Smooth muscle cell of the coronary artery (primary cell): ENCODE results near the gene CFAP65. TPM values are rescaled to one million over a fixed set of nuclear protein-coding genes. Genes with fewer than 3 reads are reported as not detected.

ENCODE experiments used
- total RNA-seq: library from RNA; depleted of rRNA; stranded (reverse); fragments of >200 nt; gene quantifications from 2 replicates; pipeline ENCODE4 v1.2.3, GENCODE V29; 2014; ENCODE audit warnings: low replicate concordance

The CFAP65 gene, protein sequence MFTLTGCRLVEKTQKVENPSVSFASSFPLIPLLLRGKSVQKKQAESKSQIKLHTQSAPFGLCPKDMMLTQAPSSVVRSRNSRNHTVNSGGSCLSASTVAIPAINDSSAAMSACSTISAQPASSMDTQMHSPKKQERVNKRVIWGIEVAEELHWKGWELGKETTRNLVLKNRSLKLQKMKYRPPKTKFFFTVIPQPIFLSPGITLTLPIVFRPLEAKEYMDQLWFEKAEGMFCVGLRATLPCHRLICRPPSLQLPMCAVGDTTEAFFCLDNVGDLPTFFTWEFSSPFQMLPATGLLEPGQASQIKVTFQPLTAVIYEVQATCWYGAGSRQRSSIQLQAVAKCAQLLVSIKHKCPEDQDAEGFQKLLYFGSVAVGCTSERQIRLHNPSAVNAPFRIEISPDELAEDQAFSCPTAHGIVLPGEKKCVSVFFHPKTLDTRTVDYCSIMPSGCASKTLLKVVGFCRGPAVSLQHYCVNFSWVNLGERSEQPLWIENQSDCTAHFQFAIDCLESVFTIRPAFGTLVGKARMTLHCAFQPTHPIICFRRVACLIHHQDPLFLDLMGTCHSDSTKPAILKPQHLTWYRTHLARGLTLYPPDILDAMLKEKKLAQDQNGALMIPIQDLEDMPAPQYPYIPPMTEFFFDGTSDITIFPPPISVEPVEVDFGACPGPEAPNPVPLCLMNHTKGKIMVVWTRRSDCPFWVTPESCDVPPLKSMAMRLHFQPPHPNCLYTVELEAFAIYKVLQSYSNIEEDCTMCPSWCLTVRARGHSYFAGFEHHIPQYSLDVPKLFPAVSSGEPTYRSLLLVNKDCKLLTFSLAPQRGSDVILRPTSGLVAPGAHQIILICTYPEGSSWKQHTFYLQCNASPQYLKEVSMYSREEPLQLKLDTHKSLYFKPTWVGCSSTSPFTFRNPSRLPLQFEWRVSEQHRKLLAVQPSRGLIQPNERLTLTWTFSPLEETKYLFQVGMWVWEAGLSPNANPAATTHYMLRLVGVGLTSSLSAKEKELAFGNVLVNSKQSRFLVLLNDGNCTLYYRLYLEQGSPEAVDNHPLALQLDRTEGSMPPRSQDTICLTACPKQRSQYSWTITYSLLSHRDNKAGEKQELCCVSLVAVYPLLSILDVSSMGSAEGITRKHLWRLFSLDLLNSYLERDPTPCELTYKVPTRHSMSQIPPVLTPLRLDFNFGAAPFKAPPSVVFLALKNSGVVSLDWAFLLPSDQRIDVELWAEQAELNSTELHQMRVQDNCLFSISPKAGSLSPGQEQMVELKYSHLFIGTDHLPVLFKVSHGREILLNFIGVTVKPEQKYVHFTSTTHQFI (N-terminal part only)
- not detected in 2 replicates for total RNA-seq

DNA sequence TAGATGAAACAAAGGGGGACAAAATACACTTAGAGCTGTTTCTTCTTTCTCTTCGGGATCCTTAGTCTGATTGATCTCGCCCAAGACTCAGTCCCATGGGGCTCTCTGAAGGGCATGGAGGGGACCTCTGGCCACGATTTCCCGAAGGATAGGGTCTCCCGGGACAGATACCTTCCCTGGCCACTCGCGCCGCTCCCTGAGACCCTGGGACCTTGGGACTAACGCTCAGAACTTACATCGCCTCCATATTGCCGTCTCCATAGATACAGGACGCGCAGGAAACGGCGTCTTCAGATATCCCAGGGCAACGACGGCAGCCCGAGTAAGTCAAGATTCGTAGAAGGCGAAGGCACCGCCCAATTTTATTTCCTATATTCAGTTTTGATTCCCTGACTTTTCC, at the start of gene CFAP65:
Gene CFAP65, minus strand, starts transcription at position 265 of the 400 bp plus-strand sequence. CDS start 2,468 bp downstream, outside the sequence.

DNA sequence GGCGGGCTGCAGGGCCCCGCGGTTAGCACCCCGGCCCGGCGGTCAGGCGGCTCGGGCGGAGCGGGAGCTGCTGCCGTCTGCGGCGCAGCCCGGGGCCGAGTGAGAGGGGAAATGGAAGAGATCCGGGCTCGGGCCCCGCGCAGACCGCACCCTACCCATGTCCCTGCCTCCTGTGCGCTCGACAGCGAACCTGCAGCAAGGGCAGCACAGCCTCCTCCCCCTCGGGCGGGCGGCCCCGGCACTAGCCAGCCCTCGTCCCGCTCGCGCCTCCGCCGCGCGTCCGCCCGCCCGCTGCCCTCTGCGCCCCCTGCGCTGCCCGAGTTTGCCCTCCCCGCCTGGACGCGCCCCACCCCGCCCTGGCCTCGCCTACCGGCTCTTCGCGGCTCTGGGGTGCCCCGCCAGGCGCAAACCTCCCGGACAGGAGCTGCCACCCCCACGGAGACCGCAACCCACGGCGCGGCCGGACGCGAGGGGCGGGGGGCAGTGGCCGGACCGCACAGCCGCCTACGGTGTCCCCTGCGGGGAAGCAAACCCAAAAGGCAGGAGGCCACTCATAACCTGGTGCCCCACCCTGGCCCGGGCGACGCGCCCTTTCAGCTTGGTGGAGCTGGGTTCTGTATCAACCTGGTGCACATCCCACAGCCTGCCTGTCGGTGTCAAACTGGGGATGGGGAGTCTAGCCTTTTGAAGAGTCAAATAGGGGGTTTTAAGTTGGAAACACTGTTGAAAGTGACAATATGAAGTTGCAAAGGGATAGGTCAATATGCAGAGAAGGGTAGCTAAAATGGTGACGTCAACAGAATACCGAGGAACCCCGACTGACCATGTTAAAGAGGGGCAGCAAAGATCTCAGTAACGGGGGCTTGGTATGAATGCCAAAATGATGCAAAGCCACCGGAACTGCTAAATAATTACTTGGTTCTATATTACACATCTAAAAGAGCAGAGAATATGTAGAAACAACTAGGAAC, 19.8 kb upstream of the CFAP65 start, which contains the start of gene IHH:
Gene IHH, minus strand, starts transcription at position 101 of the 971 bp plus-strand sequence. CDS start 454 bp downstream, outside the sequence.

DNA sequence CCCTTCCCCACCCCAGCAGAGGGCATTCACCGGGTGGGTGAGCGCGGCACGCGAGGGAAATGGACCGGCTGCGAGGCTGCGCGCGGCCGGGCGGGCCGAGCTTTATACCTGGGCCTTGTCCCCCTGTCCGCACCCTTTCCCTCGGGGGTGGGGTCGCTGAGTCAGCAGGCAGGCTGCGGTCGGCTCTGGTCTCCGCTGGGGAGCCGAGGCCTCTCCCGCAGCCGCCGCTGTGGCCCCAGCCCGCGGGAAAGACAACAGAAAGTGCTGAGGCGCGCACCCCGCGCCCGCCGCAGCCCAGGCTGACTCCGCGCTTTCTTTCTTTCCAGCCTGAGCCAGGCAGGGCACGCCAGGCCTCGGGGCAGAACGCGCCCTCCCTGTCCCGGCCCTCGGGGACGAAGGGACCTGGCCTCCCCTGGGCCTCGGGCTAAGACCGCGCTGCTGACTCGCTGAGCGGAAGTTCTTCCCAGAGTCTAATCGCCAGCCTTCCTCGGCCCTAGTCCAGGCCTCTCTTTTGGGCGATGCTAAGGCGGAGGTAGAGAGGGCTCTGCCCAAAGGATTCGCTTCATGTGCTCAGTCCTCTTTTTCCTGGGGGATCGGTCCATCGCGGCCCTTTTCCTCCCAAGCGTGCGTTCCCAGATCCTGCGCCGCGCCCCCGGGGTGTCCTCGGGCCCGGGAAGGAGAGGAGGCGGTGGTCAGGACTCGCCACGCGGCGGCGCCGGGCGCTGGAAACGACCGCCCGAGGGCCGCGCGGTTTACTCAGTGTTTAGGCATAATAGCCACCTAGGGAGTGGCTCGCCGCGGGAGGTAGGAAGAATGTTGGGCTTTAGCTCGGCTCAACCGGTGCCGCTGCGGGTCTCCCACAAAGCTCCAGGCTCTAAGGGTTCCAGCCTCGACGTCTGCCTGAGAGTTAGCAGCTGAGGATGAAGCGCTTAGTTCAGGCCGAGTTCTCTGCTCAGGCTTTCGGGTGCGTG, 47.7 kb downstream of the CFAP65 start, which contains the start of gene CRYBA2:
Gene CRYBA2, minus strand, starts transcription at position 78 of the 971 bp plus-strand sequence. CDS start 246 bp downstream, outside the sequence.

DNA sequence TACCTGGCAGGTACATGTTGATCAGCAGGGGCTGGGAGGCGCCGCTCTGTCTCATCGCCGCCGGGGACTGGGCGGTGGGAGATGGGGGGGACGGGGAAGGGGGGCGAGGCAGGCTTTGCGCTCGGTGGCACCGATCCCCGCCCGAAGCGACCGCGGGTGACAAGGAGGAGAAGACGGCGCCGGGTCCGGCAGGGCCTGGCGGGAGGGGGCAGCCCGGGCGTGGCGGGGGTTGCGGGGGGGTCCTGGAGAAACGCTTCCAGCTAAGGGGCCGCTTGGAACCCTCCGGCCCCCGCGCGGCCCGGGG, 56.3 kb downstream of the CFAP65 start, which contains the start of gene FEV:
Gene FEV, minus strand, starts transcription at position 164 of the 304 bp plus-strand sequence. Its CDS starts 109 bp downstream, at position 55.

DNA sequence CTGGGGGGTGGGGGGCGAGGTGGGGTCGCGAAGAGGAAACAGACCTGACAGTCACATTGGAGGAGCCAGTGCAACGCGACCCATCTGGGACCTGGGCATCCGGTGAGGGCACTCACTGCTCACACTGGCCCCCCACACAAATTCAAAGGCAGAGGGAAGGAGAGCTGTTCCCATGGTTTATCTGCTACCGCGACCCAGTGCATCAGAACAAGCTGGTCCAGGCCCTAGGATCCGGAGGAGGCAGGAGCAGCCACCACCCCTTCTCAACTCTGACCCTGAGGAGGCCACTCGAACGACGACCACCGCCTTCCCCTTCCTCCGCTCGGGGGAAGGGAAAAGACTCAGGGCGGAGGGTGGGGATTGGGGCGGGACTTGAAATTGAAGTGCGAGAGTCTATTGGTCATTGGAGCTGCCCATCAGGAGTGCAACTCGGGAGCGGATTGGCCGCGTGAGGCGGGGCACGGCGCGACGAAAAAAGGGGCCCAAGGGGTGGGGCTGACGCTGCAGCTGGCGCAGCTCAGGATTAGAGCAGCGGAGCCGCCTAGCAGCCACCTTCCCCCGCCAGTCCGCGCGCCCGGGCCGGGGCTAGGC, 82.1 kb downstream of the CFAP65 start, which contains the start of gene CDK5R2:
Gene CDK5R2, plus strand, starts transcription at position 526 of the 591 bp plus-strand sequence. CDS start 155 bp downstream, outside the sequence.

Other genes with a start within 250 kb of the CFAP65 start
- gene PRKAG3, start 209.7 kb downstream of the CFAP65 start, total RNA-seq, result 4.1 TPM in 1 of 2 replicates, not detected in the other
- not detected in 2 replicates for gene WNT6, start 181.7 kb downstream of the CFAP65 start, total RNA-seq
- gene WNT10A, start 160.7 kb downstream of the CFAP65 start, total RNA-seq, result not detected in 2 replicates
- gene CDK5R2, start 81.8 kb downstream of the CFAP65 start, total RNA-seq, result 0.08 TPM in 1 of 2 replicates, not detected in the other
- gene FEV, start 56.3 kb downstream of the CFAP65 start, total RNA-seq, result not detected in 2 replicates
- not detected in 2 replicates for gene CRYBA2, start 48.1 kb downstream of the CFAP65 start, total RNA-seq
- gene IHH, start 19.4 kb upstream of the CFAP65 start, total RNA-seq, result under 0.01 TPM in 1 of 2 replicates, not detected in the other
- 10.3 and 20.4 TPM in 2 replicates for gene NHEJ1, start 119.3 kb upstream of the CFAP65 start, total RNA-seq
- 0.60 and 2.5 TPM in 2 replicates for gene SLC23A3, start 128.5 kb upstream of the CFAP65 start, total RNA-seq
- gene CNPPD1, start 135.4 kb upstream of the CFAP65 start, total RNA-seq, result 19.5 and 32.3 TPM in 2 replicates
- 41.6 and 71.7 TPM in 2 replicates for gene RETREG2, start 136.8 kb upstream of the CFAP65 start, total RNA-seq
- 23.9 and 30.9 TPM in 2 replicates for gene ZFAND2B, start 165.3 kb upstream of the CFAP65 start, total RNA-seq
- 25.9 and 98.6 TPM in 2 replicates for gene ABCB6, start 177.4 kb upstream of the CFAP65 start, total RNA-seq
- 35.6 and 39.5 TPM in 2 replicates for gene ATG9A, start 188.1 kb upstream of the CFAP65 start, total RNA-seq
- gene ANKZF1, start 188.3 kb upstream of the CFAP65 start, total RNA-seq, result 15.4 and 22.7 TPM in 2 replicates
- 8.4 and 13.8 TPM in 2 replicates for gene GLB1L, start 203.9 kb upstream of the CFAP65 start, total RNA-seq
- 27.1 and 49.1 TPM in 2 replicates for gene STK16, start 204.0 kb upstream of the CFAP65 start, total RNA-seq
- not detected in 2 replicates for gene TUBA4B, start 211.7 kb upstream of the CFAP65 start, total RNA-seq
- 9.1 and 9.8 TPM in 2 replicates for gene TUBA4A, start 212.4 kb upstream of the CFAP65 start, total RNA-seq
- 39.9 and 125 TPM in 2 replicates for gene DNAJB2, start 237.8 kb upstream of the CFAP65 start, total RNA-seq